Neuron (in vitro differentiated cells): ENCODE data around the gene SH3PXD2B.
"Not testable (repeated sequence)": the region's sequence is repeated elsewhere in the genome, so short reads cannot be mapped to it uniquely, and the experiment has no call there.

Experiments used
- H2AFZ ChIP-seq: one replicate; pipeline ENCODE4 v1.6.1; 2013; ENCODE audit warnings: low read depth, mild to moderate bottlenecking, inconsistent platforms, low read length, moderate library complexity
- H3K27me3 ChIP-seq: one replicate; pipeline ENCODE4 v1.6.1; 2013; ENCODE audit warnings: low read length; ENCODE audit not compliant: insufficient read depth
- H3K36me3 ChIP-seq: one replicate; pipeline ENCODE4 v1.6.1; 2013; ENCODE audit warnings: low read length; ENCODE audit not compliant: insufficient read depth
- H3K4me1 ChIP-seq: one replicate; pipeline ENCODE4 v1.6.1; 2013; ENCODE audit warnings: low read length; ENCODE audit not compliant: insufficient read depth
- H3K4me3 ChIP-seq: 2 replicates; pipeline ENCODE4 v1.5.1; 2013; ENCODE audit warnings: mild to moderate bottlenecking, low read length, moderate library complexity
- H3K9me3 ChIP-seq: one replicate; pipeline ENCODE4 v1.6.1; 2013; ENCODE audit warnings: low read length

The SH3PXD2B gene

GRCh38 chr5:172402031-172402430 is 52.3 kb downstream of the SH3PXD2B start:
- H3K4me1 ChIP-seq, result peaks cover 19% of the 10 kb centered on the region
- not testable (repeated sequence) for H2AFZ ChIP-seq, H3K27me3 ChIP-seq, H3K4me3 ChIP-seq, H3K9me3 ChIP-seq
- H3K36me3 ChIP-seq, result peaks cover 32% of the 10 kb centered on the region

DNA sequence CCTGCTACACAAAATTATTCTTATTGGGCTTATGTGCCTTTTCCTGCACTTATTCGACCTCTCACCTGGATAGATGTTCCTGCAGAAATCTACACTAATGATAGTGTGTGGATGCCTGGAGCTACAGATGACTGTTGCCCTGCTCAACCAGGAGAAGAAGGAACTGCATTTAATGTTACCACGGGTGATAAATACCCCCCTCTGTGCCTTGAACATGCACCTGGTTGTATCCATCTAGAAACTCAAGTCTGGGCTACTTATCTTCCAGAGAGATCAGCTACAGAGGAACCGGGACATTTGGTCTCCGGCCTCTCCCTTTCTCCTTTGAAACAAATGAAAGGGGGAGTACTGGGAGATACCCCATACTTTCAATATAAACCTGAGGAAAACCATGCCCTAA is 54.5 kb downstream of the SH3PXD2B start:
- H3K36me3 ChIP-seq, result peaks cover 25% of the 10 kb centered on the region
- no peaks in the 10 kb centered on the region for H3K27me3 ChIP-seq
- H2AFZ ChIP-seq, result no peak overlapping the region
- H3K4me1 ChIP-seq, result peaks cover 19% of the 10 kb centered on the region
- peaks cover 2% of the 10 kb centered on the region for H3K9me3 ChIP-seq
- no peak overlapping the region for H3K4me3 ChIP-seq

DNA sequence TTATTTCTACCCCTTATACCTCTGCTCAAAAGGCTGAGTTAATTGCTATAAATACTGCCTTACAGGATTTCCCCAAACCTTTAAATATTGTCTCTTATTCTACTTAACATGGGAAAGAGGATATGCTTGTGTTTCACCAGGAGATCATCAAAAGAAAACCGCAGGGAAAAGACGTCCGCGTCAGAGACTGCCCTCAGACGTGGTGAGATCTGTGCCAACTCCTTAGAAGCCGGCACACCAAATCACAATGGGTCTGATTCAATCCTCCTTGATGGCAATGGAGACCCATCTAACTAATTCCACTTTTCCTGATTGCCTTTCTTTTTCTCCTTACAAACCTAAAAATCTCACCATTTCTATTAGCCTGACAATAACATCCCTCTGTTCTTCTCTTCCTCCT is 55.0 kb downstream of the SH3PXD2B start:
- H3K9me3 ChIP-seq, result peaks cover 2% of the 10 kb centered on the region
- H2AFZ ChIP-seq, result no peak overlapping the region
- H3K27me3 ChIP-seq, result no peaks in the 10 kb centered on the region
- H3K4me1 ChIP-seq, result peaks cover 19% of the 10 kb centered on the region
- peaks cover 26% of the 10 kb centered on the region for H3K36me3 ChIP-seq
- no peak overlapping the region for H3K4me3 ChIP-seq

GRCh38 chr5:172398645-172399044 is 55.7 kb downstream of the SH3PXD2B start:
- peaks cover 31% of the 10 kb centered on the region for H3K36me3 ChIP-seq

DNA sequence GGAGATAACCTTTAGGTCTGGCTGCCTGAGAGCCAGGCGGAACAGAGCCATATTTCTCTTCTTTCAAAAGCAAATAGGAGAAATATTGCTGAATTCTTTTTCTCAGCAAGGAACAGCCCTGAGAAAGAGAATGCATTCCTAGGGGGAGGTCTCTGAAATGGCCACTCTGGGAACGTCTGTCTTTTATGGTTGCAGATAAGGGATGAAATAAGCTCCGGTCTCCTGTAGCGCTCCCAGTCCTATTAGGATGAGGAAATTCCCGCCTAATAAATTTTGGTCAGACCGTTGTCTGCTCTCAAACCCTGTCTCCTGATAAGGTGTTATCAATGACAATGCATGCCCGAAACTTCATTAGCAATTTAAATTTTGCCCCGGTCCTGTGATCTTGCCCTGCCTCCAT is 57.3 kb downstream of the SH3PXD2B start:
- peaks cover 46% of the 10 kb centered on the region for H3K36me3 ChIP-seq
- not testable (repeated sequence) for H3K4me1 ChIP-seq, H3K9me3 ChIP-seq, H3K4me3 ChIP-seq, H3K27me3 ChIP-seq, H2AFZ ChIP-seq

More at GRCh38 chr5:172398645-172399044, 55.7 kb downstream of the SH3PXD2B start:
- not testable (repeated sequence) for H2AFZ ChIP-seq, H3K4me3 ChIP-seq, H3K9me3 ChIP-seq, H3K27me3 ChIP-seq
- H3K4me1 ChIP-seq, result peaks cover 15% of the 10 kb centered on the region

- peaks cover 2% of the 10 kb centered on the region for H3K9me3 ChIP-seq
- H3K36me3 ChIP-seq, result peaks cover 51% of the 10 kb centered on the region
- H3K4me3 ChIP-seq, result no peak overlapping the region
- H3K27me3 ChIP-seq, result no peaks in the 10 kb centered on the region
- H3K4me1 ChIP-seq, result no peaks in the 10 kb centered on the region
- no peak overlapping the region for H2AFZ ChIP-seq
Observed at GRCh38 chr5:172396220-172396619, 58.1 kb downstream of the SH3PXD2B start.

DNA sequence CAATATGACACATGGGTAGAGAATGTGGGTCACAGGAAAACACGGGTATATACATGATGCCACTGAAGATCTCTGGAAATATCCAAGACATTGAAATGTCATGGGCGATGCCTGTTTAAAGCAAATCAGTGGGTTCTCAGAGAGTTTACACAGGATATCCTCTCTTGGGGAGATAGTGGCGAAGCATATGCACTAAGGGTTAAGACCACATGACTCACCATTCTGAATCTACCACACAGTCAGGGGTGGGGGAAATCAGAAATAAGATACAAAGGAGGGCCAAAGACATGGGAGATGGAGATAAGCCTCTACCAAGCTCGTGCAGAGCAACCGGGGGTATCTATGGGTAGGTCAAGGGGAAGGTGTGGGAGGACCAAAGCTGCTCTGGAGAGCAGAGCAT is 58.8 kb downstream of the SH3PXD2B start:
- H3K9me3 ChIP-seq, result peaks cover 2% of the 10 kb centered on the region
- peaks cover 54% of the 10 kb centered on the region for H3K36me3 ChIP-seq
- no peak overlapping the region for H3K4me3 ChIP-seq
- no peak overlapping the region for H2AFZ ChIP-seq
- no peaks in the 10 kb centered on the region for H3K4me1 ChIP-seq
- no peaks in the 10 kb centered on the region for H3K27me3 ChIP-seq

DNA sequence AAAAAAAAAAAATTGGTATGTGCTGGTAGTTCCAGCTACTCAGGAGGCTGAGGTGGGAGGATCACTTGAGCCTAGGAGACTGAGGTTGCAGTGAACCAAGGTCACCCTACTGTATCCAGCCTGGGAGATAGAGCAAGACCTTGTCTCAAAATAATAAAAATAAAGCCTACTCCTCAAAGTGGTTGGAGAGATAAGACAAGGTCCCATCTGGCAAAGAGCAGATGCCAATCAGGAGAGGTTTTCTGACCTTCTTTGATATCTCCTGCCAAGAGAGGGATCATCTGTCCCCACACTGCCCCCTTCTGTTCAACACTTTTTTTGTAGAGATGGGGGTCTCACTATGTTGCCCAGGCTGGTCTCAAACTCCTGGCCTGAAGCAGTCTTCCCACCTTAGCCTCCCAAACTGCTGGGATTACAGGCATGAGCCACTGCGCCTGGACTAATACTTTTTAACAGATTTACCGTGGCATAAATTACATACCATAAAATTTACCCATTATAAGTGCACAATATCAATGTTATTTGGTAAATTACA is 64.7 kb downstream of the SH3PXD2B start:
- Histone ChIP-seq H3K4me1 (no peaks in the 10 kb centered on the region), H3K9me3 (peaks cover 4% of the 10 kb centered on the region), H2AFZ (no peak overlapping the region), H3K27me3 (no peaks in the 10 kb centered on the region), H3K36me3 (peaks cover 83% of the 10 kb centered on the region), H3K4me3 (no peak overlapping the region)

- Histone ChIP-seq H3K9me3 (peaks cover 4% of the 10 kb centered on the region), H3K36me3 (peaks cover 74% of the 10 kb centered on the region), H3K4me3 (no peak overlapping the region), H2AFZ (no peak overlapping the region), H3K27me3 (no peaks in the 10 kb centered on the region), H3K4me1 (no peaks in the 10 kb centered on the region)
Observed at GRCh38 chr5:172388246-172388733, 66.0 kb downstream of the SH3PXD2B start.

DNA sequence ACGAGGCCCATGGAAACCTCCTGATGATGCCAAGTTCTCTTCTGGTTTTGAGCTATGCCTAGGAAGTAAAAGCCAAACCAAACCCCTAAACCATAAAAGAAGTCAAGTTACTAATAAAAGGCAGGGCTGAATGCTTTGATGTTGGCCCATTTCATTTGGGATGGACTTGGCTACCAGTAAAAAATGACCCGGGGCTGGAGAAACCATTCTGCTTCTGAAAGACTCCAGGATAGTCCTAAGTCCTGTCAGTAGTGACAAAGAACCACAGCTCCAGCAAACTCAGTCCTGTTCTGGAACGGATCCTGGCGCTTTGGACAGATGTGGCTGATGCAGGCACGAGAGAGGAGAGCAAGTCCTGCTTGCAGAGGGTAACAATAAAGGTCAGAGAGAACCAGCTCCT is 68.6 kb downstream of the SH3PXD2B start:
- H3K27me3 ChIP-seq, result no peaks in the 10 kb centered on the region
- H3K36me3 ChIP-seq, result peaks cover 72% of the 10 kb centered on the region
- no peaks in the 10 kb centered on the region for H3K4me1 ChIP-seq
- H3K9me3 ChIP-seq, result peaks cover 4% of the 10 kb centered on the region
- H2AFZ ChIP-seq, result no peak overlapping the region
- no peak overlapping the region for H3K4me3 ChIP-seq

GRCh38 chr5:172385010-172385563 is 69.2 kb downstream of the SH3PXD2B start:
- Histone ChIP-seq H3K36me3 (peaks cover 72% of the 10 kb centered on the region), H3K4me1 (no peaks in the 10 kb centered on the region), H3K9me3 (peaks cover 4% of the 10 kb centered on the region), H2AFZ (no peak overlapping the region), H3K27me3 (no peaks in the 10 kb centered on the region), H3K4me3 (no peak overlapping the region)

GRCh38 chr5:172383191-172383802 is 71.0 kb downstream of the SH3PXD2B start:
- no peak overlapping the region for H2AFZ ChIP-seq
- peaks cover 67% of the 10 kb centered on the region for H3K36me3 ChIP-seq
- no peak overlapping the region for H3K4me3 ChIP-seq
- H3K9me3 ChIP-seq, result no peaks in the 10 kb centered on the region
- no peaks in the 10 kb centered on the region for H3K4me1 ChIP-seq
- H3K27me3 ChIP-seq, result no peaks in the 10 kb centered on the region

- Histone ChIP-seq H3K36me3 (peaks cover 71% of the 10 kb centered on the region), H3K27me3 (no peaks in the 10 kb centered on the region), H3K4me1 (no peaks in the 10 kb centered on the region), H3K4me3 (no peak overlapping the region), H3K9me3 (peaks cover 6% of the 10 kb centered on the region), H2AFZ (no peak overlapping the region)
Observed at GRCh38 chr5:172380987-172381643, 73.2 kb downstream of the SH3PXD2B start.
